Brain microvascular endothelial cell (primary cell): ENCODE measurements around the gene SETMAR.

Source experiments
- DNase-seq: peaks from one replicate; pipeline ENCODE4 v3.0.0-alpha.2; 2020
- H3K27ac ChIP-seq: fragments of 250-450 bp; sonication (Bioruptor Pico); 2 replicates; pipeline ENCODE4 v1.5.1; 2020; ENCODE audit warnings: mild to moderate bottlenecking, moderate library complexity
- H3K27me3 ChIP-seq: fragments of 250-450 bp; sonication (Bioruptor Pico); replicated peaks from 2 replicates; pipeline ENCODE4 v1.5.1; 2020; ENCODE audit warnings: mild to moderate bottlenecking
- H3K36me3 ChIP-seq: fragments of 250-450 bp; sonication (Bioruptor Pico); replicated peaks from 2 replicates; pipeline ENCODE4 v1.5.1; 2020; ENCODE audit warnings: mild to moderate bottlenecking
- H3K4me3 ChIP-seq: 2 replicates; pipeline ENCODE4 v1.5.1; 2011; ENCODE audit warnings: low read depth, mild to moderate bottlenecking, control low read depth, low read length, moderate library complexity
- in situ Hi-C: cut with HindIII; loops from 2 replicates; pipeline ENCODE4 v1.10.0; 2017; ENCODE audit warnings: low sequenced_read_pairs, low pct_ligation_motif_present
- TF ChIP-seq, protein P1 (sequence below): IDR thresholded peaks from 2 replicates; pipeline ENCODE4 v1.5.1; 2011; ENCODE audit warnings: low read depth, mild to moderate bottlenecking, moderate library complexity, low read length, control low read depth, inconsistent platforms; ENCODE audit errors: missing control alignments

Gene SETMAR

DNA sequence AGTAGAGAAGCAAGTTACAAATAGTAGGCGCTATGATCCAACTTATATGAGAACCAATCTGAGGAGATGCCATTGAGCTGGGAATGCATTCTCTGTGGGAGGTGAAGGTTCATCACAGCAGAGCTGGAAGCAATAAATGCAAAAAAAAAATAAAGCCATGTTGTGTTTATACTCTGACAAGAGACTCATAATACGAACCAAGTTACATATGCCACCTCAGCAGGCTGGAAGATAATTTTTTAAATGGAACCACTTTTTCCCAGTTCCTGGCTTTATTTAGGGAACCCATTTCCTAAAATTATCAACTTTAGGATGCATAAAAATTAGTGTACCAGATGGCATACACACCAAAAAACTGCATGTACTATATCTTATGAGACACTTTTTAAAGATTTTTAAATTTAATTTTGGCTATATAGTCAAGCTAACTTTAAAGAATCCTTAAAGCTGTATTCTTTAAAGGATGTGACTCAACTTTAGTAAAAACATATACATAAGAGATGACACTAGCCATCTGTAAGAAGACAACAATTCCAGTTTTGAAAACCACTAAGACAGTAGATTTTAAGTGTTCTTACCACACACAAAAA is 23.6 kb upstream of the SETMAR start:
- no peak for DNase-seq
- Histone ChIP-seq H3K36me3 (no peaks in the 10 kb centered on the region), H3K4me3 (no peak overlapping the region), H3K27me3 (no peaks in the 10 kb centered on the region), H3K27ac (no peak overlapping the region)
- TF ChIP-seq, protein P1, sequence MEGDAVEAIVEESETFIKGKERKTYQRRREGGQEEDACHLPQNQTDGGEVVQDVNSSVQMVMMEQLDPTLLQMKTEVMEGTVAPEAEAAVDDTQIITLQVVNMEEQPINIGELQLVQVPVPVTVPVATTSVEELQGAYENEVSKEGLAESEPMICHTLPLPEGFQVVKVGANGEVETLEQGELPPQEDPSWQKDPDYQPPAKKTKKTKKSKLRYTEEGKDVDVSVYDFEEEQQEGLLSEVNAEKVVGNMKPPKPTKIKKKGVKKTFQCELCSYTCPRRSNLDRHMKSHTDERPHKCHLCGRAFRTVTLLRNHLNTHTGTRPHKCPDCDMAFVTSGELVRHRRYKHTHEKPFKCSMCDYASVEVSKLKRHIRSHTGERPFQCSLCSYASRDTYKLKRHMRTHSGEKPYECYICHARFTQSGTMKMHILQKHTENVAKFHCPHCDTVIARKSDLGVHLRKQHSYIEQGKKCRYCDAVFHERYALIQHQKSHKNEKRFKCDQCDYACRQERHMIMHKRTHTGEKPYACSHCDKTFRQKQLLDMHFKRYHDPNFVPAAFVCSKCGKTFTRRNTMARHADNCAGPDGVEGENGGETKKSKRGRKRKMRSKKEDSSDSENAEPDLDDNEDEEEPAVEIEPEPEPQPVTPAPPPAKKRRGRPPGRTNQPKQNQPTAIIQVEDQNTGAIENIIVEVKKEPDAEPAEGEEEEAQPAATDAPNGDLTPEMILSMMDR: no peak
- in situ Hi-C loops: loop anchor here (25.0 kb wide), 1 partner anchor 1067 kb away; no protein-coding TSS in a partner anchor

DNA sequence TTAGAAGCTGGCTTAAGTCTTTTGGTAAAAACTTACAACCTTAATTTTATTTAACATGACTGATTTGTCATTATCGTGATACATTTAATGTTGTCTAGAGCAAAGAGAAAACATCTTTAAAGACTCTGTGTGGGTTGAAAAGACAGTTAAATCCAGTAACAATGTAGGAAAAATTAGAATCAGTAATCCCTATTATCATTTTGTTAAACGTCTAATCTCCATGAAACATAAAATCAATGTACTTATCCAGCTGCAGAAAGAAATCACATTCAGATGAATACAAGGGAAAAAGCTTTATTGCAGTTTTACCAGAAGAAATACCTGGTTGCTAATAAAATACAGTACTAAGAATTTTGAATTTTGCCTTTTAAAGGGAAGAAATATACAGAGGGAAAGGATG is 21.2 kb upstream of the SETMAR start:
- in situ Hi-C loops: loop anchor here (25.0 kb wide), 1 partner anchor 1070 kb away; no protein-coding TSS in a partner anchor
- H3K27ac ChIP-seq: no peak overlapping the region
- DNase-seq: no peak
- H3K27me3 ChIP-seq: no peaks in the 10 kb centered on the region
- TF ChIP-seq, protein P1: no peak
- H3K4me3 ChIP-seq: no peak overlapping the region
- H3K36me3 ChIP-seq: no peaks in the 10 kb centered on the region

DNA sequence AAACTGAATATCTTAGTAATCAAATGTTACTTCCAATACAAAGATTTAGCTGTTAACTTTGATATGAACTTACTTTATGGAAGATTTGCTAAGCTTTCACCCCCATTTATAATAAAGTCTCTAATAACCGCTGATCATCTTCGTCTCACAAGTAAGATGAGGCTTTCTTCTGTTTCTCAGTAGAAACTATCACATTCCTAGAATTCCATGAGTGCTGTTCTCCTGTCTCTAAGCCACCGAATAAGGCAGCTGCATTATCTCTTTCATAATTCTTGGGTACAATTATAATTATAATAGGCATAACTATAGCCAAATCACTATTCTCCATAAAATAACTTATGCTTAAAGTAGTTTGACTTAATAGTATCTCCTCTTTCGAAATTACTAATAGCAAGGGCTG is 18.3 kb upstream of the SETMAR start:
- in situ Hi-C loops: loop anchor here (25.0 kb wide), 1 partner anchor 1073 kb away; no protein-coding TSS in a partner anchor
- TF ChIP-seq, protein P1: no peak
- H3K4me3 ChIP-seq: no peak overlapping the region
- no peak for DNase-seq
- no peaks in the 10 kb centered on the region for H3K36me3 ChIP-seq
- no peak overlapping the region for H3K27ac ChIP-seq
- no peaks in the 10 kb centered on the region for H3K27me3 ChIP-seq

DNA sequence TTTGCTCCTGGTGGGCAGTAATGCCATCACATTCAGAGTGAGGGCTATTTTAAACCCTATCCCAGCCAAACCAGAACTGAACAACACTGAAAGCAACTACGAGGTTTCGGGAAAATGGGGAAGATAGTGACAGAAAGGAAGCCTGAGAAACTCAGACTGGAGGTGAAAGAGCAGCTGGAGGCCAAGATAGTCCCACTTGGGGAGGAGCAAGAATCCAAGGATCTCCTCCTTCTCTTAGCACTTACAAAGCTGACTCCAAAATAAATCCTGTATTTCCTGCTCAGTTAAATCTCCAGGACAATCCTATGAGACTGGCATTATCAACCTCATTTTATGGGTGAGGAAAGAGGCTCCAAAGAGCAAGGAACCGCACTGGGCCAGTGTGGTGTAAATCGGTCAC is 14.1 kb upstream of the SETMAR start:
- TF ChIP-seq, protein P1: no peak
- H3K4me3 ChIP-seq: no peak overlapping the region
- no peaks in the 10 kb centered on the region for H3K27me3 ChIP-seq
- no peak for DNase-seq
- in situ Hi-C loops: loop anchor here (25.0 kb wide), 1 partner anchor 1077 kb away; no protein-coding TSS in a partner anchor
- no peaks in the 10 kb centered on the region for H3K36me3 ChIP-seq
- no peak overlapping the region for H3K27ac ChIP-seq

DNA sequence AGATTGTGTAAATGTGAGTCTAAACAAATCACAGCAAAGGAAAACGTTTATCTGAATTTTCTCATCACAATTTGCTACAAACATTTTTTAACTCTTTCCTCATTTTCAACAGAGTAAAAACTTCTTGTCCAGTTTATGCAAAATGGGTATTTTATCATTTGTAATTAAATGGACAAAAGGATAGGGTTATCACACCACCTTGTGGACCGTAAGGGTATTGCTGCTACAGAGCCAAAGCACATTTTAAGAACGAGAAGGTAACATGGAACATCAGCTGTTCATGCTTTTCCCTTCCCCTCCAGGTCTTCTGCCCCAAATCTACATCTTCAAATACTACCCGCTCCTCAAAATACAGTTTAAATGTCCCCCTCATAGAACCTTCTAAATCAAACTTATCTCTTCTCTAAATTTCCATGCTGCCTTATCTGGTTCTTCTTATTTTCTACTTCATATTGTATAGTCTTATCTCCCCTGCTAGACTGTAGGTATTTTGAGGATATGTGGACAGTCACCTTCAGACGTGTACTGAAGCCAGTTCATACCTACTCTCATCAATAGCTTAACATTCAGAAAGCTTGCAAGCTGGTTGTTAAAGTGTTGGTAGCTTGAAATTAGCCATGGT is 12.8 kb upstream of the SETMAR start:
- H3K27me3 ChIP-seq: no peaks in the 10 kb centered on the region
- TF ChIP-seq, protein P1: peak; percentile 75
- peak; percentile 54 for DNase-seq
- in situ Hi-C loops: loop anchor here (25.0 kb wide), 1 partner anchor 1078 kb away; no protein-coding TSS in a partner anchor
- no peak overlapping the region for H3K27ac ChIP-seq
- no peaks in the 10 kb centered on the region for H3K36me3 ChIP-seq
- no peak overlapping the region for H3K4me3 ChIP-seq
